HFFc6 (cell line): ENCODE data around the gene SLC9A6. TPM values are rescaled to one million over a fixed set of nuclear protein-coding genes. Genes with fewer than 3 reads are reported as not detected.

Experiments
- DNase-seq: peaks from one replicate; pipeline ENCODE4 v3.0.0-alpha.2; 2018
- H3K27ac Mint-ChIP-seq: 2 replicates; pipeline ENCODE4 v1.8.0; 2020; ENCODE audit warnings: mild to moderate bottlenecking, mixed read lengths
- H3K27me3 Mint-ChIP-seq: 2 replicates; pipeline ENCODE4 v1.8.0; 2021; ENCODE audit warnings: mild to moderate bottlenecking, moderate library complexity, mixed read lengths; ENCODE audit not compliant: insufficient read depth
- H3K36me3 Mint-ChIP-seq: 2 replicates; pipeline ENCODE4 v1.8.0; 2021; ENCODE audit warnings: low read depth, mixed read lengths
- H3K4me1 Mint-ChIP-seq: 2 replicates; pipeline ENCODE4 v1.8.0; 2020; ENCODE audit warnings: low read depth, mixed read lengths
- H3K4me3 Mint-ChIP-seq: 2 replicates; pipeline ENCODE4 v1.8.0; 2020; ENCODE audit warnings: mild to moderate bottlenecking, moderate library complexity, mixed read lengths
- H3K9me3 Mint-ChIP-seq: 2 replicates; pipeline ENCODE4 v1.8.0; 2020; ENCODE audit warnings: mild to moderate bottlenecking, mixed read lengths
- CTCF ChIP-seq: fragments of 200-600 bp; sonication (generic); IDR thresholded peaks from 2 replicates; pipeline ENCODE4 v1.5.0; 2021; ENCODE audit warnings: antibody characterized with exemption, mild to moderate bottlenecking
- total RNA-seq, 6 experiments: library from RNA; stranded (reverse); fragmentation: NEBNext Ultra II Directional; extraction: Animal tissue kit (Norgen Biotek cat#: 25700); gene quantifications; 2 replicates in 1 of 6; 3 replicates in 5 of 6; pipeline ENCODE4 v1.2.3, GENCODE V29; 2021

Gene SLC9A6
- total RNA-seq, 6 experiments from 2014 or later = 16.0 to 22.7 (median 18.6) TPM

- TF ChIP-seq CTCF = no peak
- H3K27me3 Mint-ChIP-seq = no peaks in the 10 kb centered on the region; the same call in 1 of the 2 replicates
- peaks cover 16% of the 10 kb centered on the region for H3K4me1 Mint-ChIP-seq
- DNase-seq = no peak
- H3K9me3 Mint-ChIP-seq = no peaks in the 10 kb centered on the region
- peak overlapping the region; percentile 94; the same call in 1 of the 2 replicates for H3K27ac Mint-ChIP-seq
- H3K36me3 Mint-ChIP-seq = no peaks in the 10 kb centered on the region
- H3K4me3 Mint-ChIP-seq = no peak overlapping the region; the same call in 1 of the 2 replicates
These were observed 44.5 kb downstream of the SLC9A6 start for GRCh38 chrX:136029766-136030165.

- peak; percentile 51 for DNase-seq
- Mint-ChIP-seq H3K27me3 (no peaks in the 10 kb centered on the region; the same call in 1 of the 2 replicates), H3K4me3 (peak overlapping the region; percentile 38), H3K36me3 (no peaks in the 10 kb centered on the region), H3K27ac (peak overlapping the region; percentile 94), H3K4me1 (peaks cover 16% of the 10 kb centered on the region), H3K9me3 (no peaks in the 10 kb centered on the region)
- no peak for TF ChIP-seq CTCF
These were observed 45.3 kb downstream of the SLC9A6 start for GRCh38 chrX:136030303-136031191.

GRCh38 chrX:136031626-136032025 is 46.4 kb downstream of the SLC9A6 start:
- TF ChIP-seq CTCF = no peak
- Mint-ChIP-seq H3K9me3 (no peaks in the 10 kb centered on the region), H3K4me3 (no peak overlapping the region), H3K27me3 (no peaks in the 10 kb centered on the region; the same call in 1 of the 2 replicates), H3K36me3 (no peaks in the 10 kb centered on the region; the same call in 1 of the 2 replicates), H3K4me1 (peaks cover 16% of the 10 kb centered on the region), H3K27ac (no peak overlapping the region)
- no peak for DNase-seq

- Mint-ChIP-seq H3K4me1 (peaks cover 16% of the 10 kb centered on the region), H3K4me3 (no peak overlapping the region), H3K27me3 (no peaks in the 10 kb centered on the region; the same call in 1 of the 2 replicates), H3K9me3 (no peaks in the 10 kb centered on the region), H3K36me3 (no peaks in the 10 kb centered on the region; the same call in 1 of the 2 replicates), H3K27ac (no peak overlapping the region)
- no peak for DNase-seq
- TF ChIP-seq CTCF = no peak
These were observed 47.1 kb downstream of the SLC9A6 start for GRCh38 chrX:136032370-136032769.

- Mint-ChIP-seq H3K4me3 (no peak overlapping the region), H3K27me3 (no peaks in the 10 kb centered on the region; the same call in 1 of the 2 replicates)
- no peak for DNase-seq
These were observed 49.4 kb downstream of the SLC9A6 start for GRCh38 chrX:136034668-136035067.

More at GRCh38 chrX:136034668-136035067, 49.4 kb downstream of the SLC9A6 start:
- Mint-ChIP-seq H3K9me3 (no peaks in the 10 kb centered on the region), H3K4me1 (peaks cover 20% of the 10 kb centered on the region), H3K36me3 (no peaks in the 10 kb centered on the region; the same call in 1 of the 2 replicates), H3K27ac (no peak overlapping the region)
- no peak for TF ChIP-seq CTCF
